Caco-2 (cell line): Measurements from ENCODE around the gene AHRR. TPM values are rescaled to one million over a fixed set of nuclear protein-coding genes. Genes with fewer than 3 reads are reported as not detected.

Source experiments
- BruUV-seq: library from RNA; stranded (reverse); fragments of 400-500 nt; replicated peaks from 2 replicates; lab custom pipeline; 2021; lab: Mats Ljungman, UMichigan
- CTCF ChIA-PET: fragments of 300-600 bp; sonication (Branson Sonifier 250); formaldehyde crosslinking; loops from one replicate; lab custom pipeline; 2022; ENCODE audit warnings: antibody characterized with exemption; lab: Charles Lee
- POLR2A ChIA-PET: fragments of 300-600 bp; sonication (Branson Sonifier 250); formaldehyde crosslinking; loops from one replicate; lab custom pipeline; 2022; ENCODE audit warnings: antibody characterized with exemption; lab: Charles Lee
- DNase-seq, 2 experiments: peaks; one replicate each; pipeline versions ENCODE4 v3.0.0 to v3.0.0-alpha.2; 2020 to 2022
- H3K27me3 ChIP-seq: replicated peaks from 2 replicates; pipeline ENCODE4 v1.6.0; 2011; ENCODE audit warnings: low read length; ENCODE audit not compliant: control insufficient read depth, insufficient read depth
- H3K36me3 ChIP-seq: 2 replicates; pipeline ENCODE4 v1.5.1; 2011; ENCODE audit warnings: low read length; ENCODE audit not compliant: control insufficient read depth, insufficient read depth
- H3K4me1 ChIP-seq: fragments of 250-450 bp; sonication (Bioruptor Pico); 2 replicates; pipeline ENCODE4 v1.5.1; 2020; ENCODE audit warnings: mild to moderate bottlenecking
- H3K4me3 ChIP-seq: 2 replicates; pipeline ENCODE4 v1.5.1; 2011; ENCODE audit warnings: low read depth, mild to moderate bottlenecking, control low read depth, low read length
- H3K9me3 ChIP-seq: fragments of 250-450 bp; sonication (Bioruptor Pico); 2 replicates; pipeline ENCODE4 v1.5.1; 2020; ENCODE audit warnings: mild to moderate bottlenecking, moderate library complexity
- H3K27ac Mint-ChIP-seq: one replicate; pipeline ENCODE4 v1.8.0; 2022; ENCODE audit warnings: mixed read lengths; ENCODE audit not compliant: unreplicated experiment
- H3K27me3 Mint-ChIP-seq: one replicate; pipeline ENCODE4 v1.8.0; 2022; ENCODE audit warnings: mixed read lengths; ENCODE audit not compliant: insufficient read depth, unreplicated experiment
- H3K36me3 Mint-ChIP-seq: one replicate; pipeline ENCODE4 v1.8.0; 2022; ENCODE audit warnings: mild to moderate bottlenecking, mixed read lengths; ENCODE audit not compliant: insufficient read depth, unreplicated experiment
- H3K4me1 Mint-ChIP-seq: one replicate; pipeline ENCODE4 v1.8.0; 2022; ENCODE audit warnings: low read depth, mixed read lengths; ENCODE audit not compliant: unreplicated experiment
- H3K4me3 Mint-ChIP-seq: one replicate; pipeline ENCODE4 v1.8.0; 2022; ENCODE audit warnings: mild to moderate bottlenecking, moderate library complexity, mixed read lengths; ENCODE audit not compliant: unreplicated experiment
- H3K9me3 Mint-ChIP-seq: one replicate; pipeline ENCODE4 v1.8.0; 2022; ENCODE audit warnings: mixed read lengths; ENCODE audit not compliant: unreplicated experiment
- intact Hi-C: fragments of 100-400 bp; cut with micrococcal nuclease; formaldehyde crosslinking; loops from one replicate; pipeline ENCODE4 v1.10.0; 2022; ENCODE audit not compliant: unreplicated experiment
- total RNA-seq: library from RNA; stranded (reverse); gene quantifications from 2 replicates; pipeline ENCODE4 v1.2.3, GENCODE V29; 2022
- TF ChIP-seq, protein P1 (sequence below), 2 experiments: fragments of 200-600 bp in 1 of 2; IDR thresholded peaks; 1 replicate in 1 of 2; 2 replicates in 1 of 2; pipeline versions ENCODE4 v1.5.1 to v1.8.0; 2011 to 2022; ENCODE audit warnings: antibody characterized with exemption in 1 of 2, control low read depth in 1 of 2, inconsistent platforms in 1 of 2, low read depth in 1 of 2, low read length in 1 of 2, mild to moderate bottlenecking in 1 of 2, moderate library complexity in 1 of 2; ENCODE audit not compliant: insufficient read depth in 1 of 2, severe bottlenecking in 1 of 2, unreplicated experiment in 1 of 2

The AHRR gene
- total RNA-seq, 1 experiment from 2014 or later: 1.1 TPM

DNA sequence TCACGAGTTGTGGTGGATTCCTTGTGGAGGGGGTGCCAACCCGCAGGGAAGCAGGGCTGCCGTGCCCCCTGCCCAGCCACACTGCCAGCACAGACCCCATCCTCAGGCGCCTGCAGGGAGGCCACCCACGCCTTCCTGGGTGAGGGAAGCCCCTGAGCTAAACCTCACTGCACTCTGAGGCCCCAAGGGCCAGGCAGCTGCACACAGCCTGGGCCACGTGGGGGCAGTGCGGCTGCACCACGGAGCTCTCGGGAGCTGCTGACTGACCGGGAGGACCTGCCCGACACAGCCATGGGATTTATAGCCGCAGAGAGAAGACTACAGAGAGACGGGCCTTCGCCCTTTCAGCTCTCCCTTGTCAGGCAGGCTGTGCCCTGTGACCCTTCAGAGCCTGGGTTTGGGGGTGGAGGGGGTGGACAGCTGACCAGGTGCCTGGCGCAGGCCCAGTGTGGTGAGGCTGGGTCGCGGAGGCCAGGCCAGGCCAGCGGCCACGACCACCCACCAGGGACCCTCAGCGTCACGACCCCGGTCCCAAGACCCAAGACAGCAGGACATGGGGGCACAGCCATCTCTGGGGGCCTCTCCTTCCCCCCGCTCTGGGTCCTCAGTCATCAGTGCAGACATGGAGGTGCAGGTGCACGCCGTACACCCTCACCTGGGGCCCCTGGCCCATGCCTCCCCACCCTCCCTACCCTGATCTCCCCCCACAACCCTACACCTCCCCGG lies 4.3 kb upstream of the AHRR start:
- CTCF ChIA-PET: interaction anchor here (1.2 kb wide), 1 partner anchor 120 kb away, joined by 4 read pairs; no protein-coding TSS in a partner anchor
- H3K36me3 ChIP-seq: no peaks in the 10 kb centered on the region; the same call in 1 of the 2 replicates
- Mint-ChIP-seq H3K27ac (peak overlapping the region; percentile 49), H3K36me3 (peaks cover 42% of the 10 kb centered on the region), H3K4me1 (no peaks in the 10 kb centered on the region), H3K9me3 (no peaks in the 10 kb centered on the region), H3K27me3 (peaks cover 8% of the 10 kb centered on the region), H3K4me3 (no peak overlapping the region)
- no TSS peak for BruUV-seq
- POLR2A ChIA-PET: no interaction called here
- intact Hi-C loops: loop anchor here (2.0 kb wide), 1 partner anchor 114 kb away; no protein-coding TSS in a partner anchor
- H3K4me3 ChIP-seq: no peak overlapping the region
- no peaks in the 10 kb centered on the region for H3K27me3 ChIP-seq
- DNase-seq: peak; percentile 51
- H3K4me1 ChIP-seq: 0 out of 2 replicates have a peak, but pooled peaks cover 4% of the 10 kb centered on the region
- TF ChIP-seq, protein P1, sequence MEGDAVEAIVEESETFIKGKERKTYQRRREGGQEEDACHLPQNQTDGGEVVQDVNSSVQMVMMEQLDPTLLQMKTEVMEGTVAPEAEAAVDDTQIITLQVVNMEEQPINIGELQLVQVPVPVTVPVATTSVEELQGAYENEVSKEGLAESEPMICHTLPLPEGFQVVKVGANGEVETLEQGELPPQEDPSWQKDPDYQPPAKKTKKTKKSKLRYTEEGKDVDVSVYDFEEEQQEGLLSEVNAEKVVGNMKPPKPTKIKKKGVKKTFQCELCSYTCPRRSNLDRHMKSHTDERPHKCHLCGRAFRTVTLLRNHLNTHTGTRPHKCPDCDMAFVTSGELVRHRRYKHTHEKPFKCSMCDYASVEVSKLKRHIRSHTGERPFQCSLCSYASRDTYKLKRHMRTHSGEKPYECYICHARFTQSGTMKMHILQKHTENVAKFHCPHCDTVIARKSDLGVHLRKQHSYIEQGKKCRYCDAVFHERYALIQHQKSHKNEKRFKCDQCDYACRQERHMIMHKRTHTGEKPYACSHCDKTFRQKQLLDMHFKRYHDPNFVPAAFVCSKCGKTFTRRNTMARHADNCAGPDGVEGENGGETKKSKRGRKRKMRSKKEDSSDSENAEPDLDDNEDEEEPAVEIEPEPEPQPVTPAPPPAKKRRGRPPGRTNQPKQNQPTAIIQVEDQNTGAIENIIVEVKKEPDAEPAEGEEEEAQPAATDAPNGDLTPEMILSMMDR (IDR thresholded peaks at IDR 0.05; ENCODE audit: insufficient read depth in 1 of 2, low read depth in 1 of 2, low read length in 1 of 2, severe bottlenecking in 1 of 2, unreplicated experiment in 1 of 2): peak in 1 of 2 experiments; percentile 42
- no peaks in the 10 kb centered on the region for H3K9me3 ChIP-seq

DNA sequence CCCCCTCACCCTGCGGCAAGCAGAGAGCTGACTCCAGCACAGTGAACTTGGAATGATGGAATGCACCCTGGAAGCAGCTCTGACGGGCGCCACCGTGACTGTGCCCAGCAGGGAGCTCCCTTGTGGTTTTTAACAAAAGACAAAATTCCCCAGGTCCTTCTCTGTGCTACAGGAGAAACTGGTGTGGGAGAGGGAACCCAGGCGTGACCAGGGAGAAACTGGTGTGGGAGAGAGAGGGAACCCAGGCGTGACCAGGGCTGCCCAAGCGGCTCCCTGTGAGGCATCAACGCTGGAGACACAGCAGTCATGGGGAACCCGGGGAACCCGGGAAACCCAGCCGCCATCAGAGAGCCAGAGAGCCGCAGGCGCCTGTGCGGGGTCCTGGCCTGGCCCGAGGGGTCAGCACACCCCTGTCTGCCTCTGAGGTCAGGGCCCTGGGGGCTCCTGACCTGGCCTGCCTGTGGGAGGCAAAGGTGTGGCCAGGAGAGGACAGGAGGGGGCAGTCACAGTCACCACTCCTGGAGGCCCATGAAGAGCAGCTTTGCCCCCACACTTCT lies 3.1 kb upstream of the AHRR start:
- ChIA-PET CTCF (no interaction called here), POLR2A (no interaction called here)
- no peak overlapping the region for H3K4me3 ChIP-seq
- no peak overlapping the region for H3K4me3 Mint-ChIP-seq
- H3K9me3 ChIP-seq: no peaks in the 10 kb centered on the region
- H3K9me3 Mint-ChIP-seq: no peaks in the 10 kb centered on the region
- peaks cover 41% of the 10 kb centered on the region for H3K36me3 Mint-ChIP-seq
- intact Hi-C loops: no loop called here
- H3K4me1 ChIP-seq: 0 out of 2 replicates have a peak, but pooled peaks cover 4% of the 10 kb centered on the region
- H3K27me3 ChIP-seq: no peaks in the 10 kb centered on the region
- H3K27me3 Mint-ChIP-seq: peaks cover 8% of the 10 kb centered on the region
- H3K4me1 Mint-ChIP-seq: no peaks in the 10 kb centered on the region
- H3K27ac Mint-ChIP-seq: no peak overlapping the region
- DNase-seq: no peak
- H3K36me3 ChIP-seq: no peaks in the 10 kb centered on the region; the same call in 1 of the 2 replicates
- TF ChIP-seq, protein P1 (IDR thresholded peaks at IDR 0.05; ENCODE audit: insufficient read depth in 1 of 2, low read depth in 1 of 2, low read length in 1 of 2, severe bottlenecking in 1 of 2, unreplicated experiment in 1 of 2): no peak
- no TSS peak for BruUV-seq

DNA sequence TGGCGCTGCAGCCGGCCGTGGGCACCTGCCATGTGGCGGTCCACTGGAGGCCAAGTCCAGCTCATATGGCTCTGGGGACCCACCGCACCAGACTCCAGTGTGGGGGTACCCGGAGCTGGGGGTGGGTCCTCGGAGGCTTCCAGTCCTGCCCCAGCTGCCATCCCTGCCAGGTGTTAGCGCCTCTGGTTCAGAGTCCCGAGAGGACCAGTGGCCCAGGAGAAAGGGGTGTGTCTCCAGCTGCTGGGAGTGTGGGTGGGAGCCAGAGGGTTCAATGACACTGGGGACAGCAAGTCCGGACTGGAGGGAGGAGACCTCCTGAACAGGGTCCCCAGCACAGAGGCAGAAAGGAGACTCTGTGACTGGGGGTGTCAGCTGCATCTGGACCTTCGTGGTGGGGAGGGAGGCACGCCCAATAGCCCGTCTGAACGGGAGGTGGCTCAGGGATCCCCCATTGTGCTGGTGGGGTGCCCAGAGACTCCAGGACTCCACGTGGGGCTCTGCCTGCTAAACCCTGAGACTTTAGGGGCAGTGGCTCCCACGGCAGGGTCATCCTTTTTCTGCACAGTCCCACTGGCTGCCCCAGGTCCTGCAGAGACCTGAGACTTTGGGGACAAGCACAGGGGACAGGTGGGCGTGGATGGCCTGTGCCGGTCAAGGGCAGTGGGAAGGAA lies 2.4 kb upstream of the AHRR start:
- Histone ChIP-seq H3K9me3 (no peaks in the 10 kb centered on the region), H3K4me1 (0 out of 2 replicates have a peak, but pooled peaks cover 4% of the 10 kb centered on the region), H3K27me3 (no peaks in the 10 kb centered on the region), H3K36me3 (no peaks in the 10 kb centered on the region; the same call in 1 of the 2 replicates), H3K4me3 (no peak overlapping the region)
- intact Hi-C loops: no loop called here
- ChIA-PET CTCF (no interaction called here), POLR2A (no interaction called here)
- DNase-seq: no peak
- no peaks in the 10 kb centered on the region for H3K9me3 Mint-ChIP-seq
- no peaks in the 10 kb centered on the region for H3K4me1 Mint-ChIP-seq
- peaks cover 8% of the 10 kb centered on the region for H3K27me3 Mint-ChIP-seq
- no peak overlapping the region for H3K4me3 Mint-ChIP-seq
- H3K27ac Mint-ChIP-seq: no peak overlapping the region
- BruUV-seq: no TSS peak
- peaks cover 34% of the 10 kb centered on the region for H3K36me3 Mint-ChIP-seq
- TF ChIP-seq, protein P1 (IDR thresholded peaks at IDR 0.05; ENCODE audit: insufficient read depth in 1 of 2, low read depth in 1 of 2, low read length in 1 of 2, severe bottlenecking in 1 of 2, unreplicated experiment in 1 of 2): no peak
